Bronchial epithelial cell (primary cell): Measurements from ENCODE around the gene SEMA3C. TPM values are rescaled to one million over a fixed set of nuclear protein-coding genes. Genes with fewer than 3 reads are reported as not detected.

ENCODE experiments used
- DNase-seq: peaks from one replicate; pipeline ENCODE4 v3.0.0-alpha.2; 2010; ENCODE audit warnings: low read depth
- FAIRE-seq: peaks from 2 replicates; lab custom pipeline; 2011; peaks lifted over from hg19 to GRCh38; lab: Jason Lieb, UNC
- H3K27me3 ChIP-seq: 2 replicates; pipeline ENCODE4 v1.5.1; 2011; ENCODE audit warnings: low read length; ENCODE audit not compliant: control insufficient read depth, insufficient read depth
- H3K36me3 ChIP-seq: 2 replicates; pipeline ENCODE4 v1.5.1; 2011; ENCODE audit warnings: low read length; ENCODE audit not compliant: control insufficient read depth, insufficient read depth
- H3K4me3 ChIP-seq: 2 replicates; pipeline ENCODE4 v1.5.1; 2011; ENCODE audit warnings: mild to moderate bottlenecking, low read depth, low read length, control low read depth
- CTCF ChIP-seq: IDR thresholded peaks from 2 replicates; pipeline ENCODE4 v1.5.1; 2011; ENCODE audit warnings: mild to moderate bottlenecking, moderate library complexity, low read length, control low read depth, inconsistent platforms; ENCODE audit not compliant: insufficient read depth, severe bottlenecking
- total RNA-seq: library from RNA; depleted of rRNA; stranded (reverse); fragments of >200 nt; gene quantifications from 2 replicates; pipeline ENCODE4 v1.2.1, GENCODE V29; 2014

SEMA3C gene
- total RNA-seq, 1 donor from 2014 or later: 178 TPM

- H3K27me3 ChIP-seq: no peaks in the 10 kb centered on the region
- H3K36me3 ChIP-seq: peaks cover 17% of the 10 kb centered on the region
- no peak overlapping the region for H3K4me3 ChIP-seq
- DNase-seq (no peak), FAIRE-seq (no peak)
- TF ChIP-seq CTCF: no peak
Measured at GRCh38 chr7:80791509-80791929, 127.3 kb downstream of the SEMA3C start.

- FAIRE-seq (no peak), DNase-seq (no peak)
- no peak for TF ChIP-seq CTCF
- H3K4me3 ChIP-seq: no peak overlapping the region
- H3K27me3 ChIP-seq: no peaks in the 10 kb centered on the region
- peaks cover 16% of the 10 kb centered on the region for H3K36me3 ChIP-seq
Measured at GRCh38 chr7:80790877-80791276, 128.0 kb downstream of the SEMA3C start.

GRCh38 chr7:80787721-80788120 lies 131.1 kb downstream of the SEMA3C start:
- Histone ChIP-seq H3K27me3 (no peaks in the 10 kb centered on the region), H3K36me3 (peaks cover 6% of the 10 kb centered on the region), H3K4me3 (no peak overlapping the region)
- DNase-seq: no peak
- TF ChIP-seq CTCF: no peak
- FAIRE-seq: no peak

- TF ChIP-seq CTCF: no peak
- no peak overlapping the region for H3K4me3 ChIP-seq
- DNase-seq (no peak), FAIRE-seq (no peak)
- H3K36me3 ChIP-seq: peaks cover 6% of the 10 kb centered on the region
- H3K27me3 ChIP-seq: no peaks in the 10 kb centered on the region
Measured at GRCh38 chr7:80785961-80786536, 132.8 kb downstream of the SEMA3C start.

GRCh38 chr7:80785276-80785675 lies 133.6 kb downstream of the SEMA3C start:
- Histone ChIP-seq H3K36me3 (peaks cover 5% of the 10 kb centered on the region), H3K27me3 (no peaks in the 10 kb centered on the region), H3K4me3 (no peak overlapping the region)
- TF ChIP-seq CTCF: no peak
- FAIRE-seq (no peak), DNase-seq (no peak)

- FAIRE-seq: no peak
- H3K27me3 ChIP-seq: no peaks in the 10 kb centered on the region
- no peak for DNase-seq
- no peak overlapping the region for H3K4me3 ChIP-seq
- TF ChIP-seq CTCF: no peak
- peaks cover 6% of the 10 kb centered on the region for H3K36me3 ChIP-seq
Measured at GRCh38 chr7:80783678-80784327, 135.0 kb downstream of the SEMA3C start.
